ENCODE measurements around the gene TEFM.
"Not testable (repeated sequence)": the region's sequence is repeated elsewhere in the genome, so short reads cannot be mapped to it uniquely, and the experiment has no call there.

Gene TEFM, protein sequence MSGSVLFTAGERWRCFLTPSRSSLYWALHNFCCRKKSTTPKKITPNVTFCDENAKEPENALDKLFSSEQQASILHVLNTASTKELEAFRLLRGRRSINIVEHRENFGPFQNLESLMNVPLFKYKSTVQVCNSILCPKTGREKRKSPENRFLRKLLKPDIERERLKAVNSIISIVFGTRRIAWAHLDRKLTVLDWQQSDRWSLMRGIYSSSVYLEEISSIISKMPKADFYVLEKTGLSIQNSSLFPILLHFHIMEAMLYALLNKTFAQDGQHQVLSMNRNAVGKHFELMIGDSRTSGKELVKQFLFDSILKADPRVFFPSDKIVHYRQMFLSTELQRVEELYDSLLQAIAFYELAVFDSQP

DNA sequence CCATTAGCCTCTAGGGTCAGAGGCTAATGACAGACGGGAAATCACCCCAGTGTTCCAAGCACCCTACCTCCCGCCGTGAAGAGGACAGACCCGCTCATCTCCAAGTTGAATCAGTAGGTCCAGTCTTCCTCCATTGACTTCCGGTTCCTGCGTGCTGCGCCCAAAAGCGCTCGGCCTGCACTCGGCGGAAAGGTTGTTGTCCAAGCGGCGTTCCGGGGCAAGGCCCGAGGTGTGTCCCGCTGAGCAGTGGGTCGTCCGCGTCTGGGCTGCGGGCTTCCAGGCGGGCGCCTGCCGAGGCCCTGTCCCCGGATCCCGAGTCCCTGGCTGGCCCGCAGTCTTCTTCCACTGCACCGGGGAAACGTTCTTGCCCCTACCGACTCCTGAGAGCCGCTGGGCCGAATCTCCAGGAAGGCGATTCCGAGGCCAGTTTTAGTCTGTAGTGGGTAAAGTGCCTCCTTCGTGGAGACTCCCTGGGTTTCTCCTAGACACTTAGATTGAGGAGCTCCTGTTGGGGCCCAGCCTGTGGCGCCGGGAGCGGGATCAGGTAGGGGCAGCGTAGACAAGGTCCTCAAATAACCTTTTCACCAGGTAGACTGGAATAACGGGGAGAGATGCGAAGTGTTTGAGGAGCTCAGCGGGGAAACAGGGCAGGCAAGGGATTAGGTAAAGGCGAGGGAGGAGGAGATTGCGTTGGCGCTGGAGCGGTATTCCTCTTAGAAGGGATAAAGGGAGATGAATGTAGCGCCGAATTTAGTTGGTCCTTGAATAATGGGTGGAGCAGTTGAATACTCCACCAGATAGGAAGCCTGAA is at the start of gene TEFM:
TEFM (minus strand) TSS at position 138 of the 811 bp plus-strand sequence; CDS start at position 98, 40 bp downstream.
- DNase-seq (ENCODE audit: low spot score): peak; percentile 81

DNA sequence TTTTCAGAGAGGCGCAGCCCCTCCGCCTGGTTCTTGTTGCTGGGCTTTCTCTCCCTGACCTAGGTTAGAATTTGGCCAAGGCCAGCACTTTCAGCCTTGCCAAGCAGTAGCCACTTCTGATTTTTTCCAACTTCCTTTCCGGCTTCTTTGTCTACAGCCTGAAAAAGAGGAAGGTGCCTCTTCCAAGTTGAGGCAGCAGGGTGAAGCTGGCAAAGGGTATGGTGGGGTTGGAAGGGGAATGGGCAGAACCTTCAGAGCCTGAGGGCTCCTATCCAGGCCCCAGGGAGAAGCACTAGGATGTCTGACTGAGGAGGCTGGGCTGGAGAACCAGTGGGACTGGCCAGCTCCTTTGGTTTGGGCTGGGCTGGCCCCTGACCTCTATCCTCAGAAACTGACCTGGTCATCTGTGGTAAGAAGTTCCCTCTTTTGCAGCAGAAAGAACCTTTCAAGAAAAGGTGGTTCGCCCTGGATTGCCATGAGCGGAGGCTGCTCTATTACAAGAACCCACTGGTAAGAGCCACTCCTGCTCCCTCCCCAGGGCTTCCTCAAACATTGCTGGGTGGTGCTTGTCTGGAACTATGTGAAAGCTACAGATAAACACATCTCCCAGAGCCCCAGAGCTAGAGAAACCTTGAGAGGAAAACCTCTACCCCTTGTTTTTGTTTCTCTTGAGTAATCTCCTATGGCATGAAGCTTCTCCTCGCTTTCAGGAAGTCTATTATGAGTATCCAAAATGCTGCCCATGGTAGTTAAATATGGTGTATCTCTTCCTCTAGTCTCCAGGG is 48.2 kb upstream of the TEFM start:
- DNase-seq (ENCODE audit: low spot score): no peak

DNA sequence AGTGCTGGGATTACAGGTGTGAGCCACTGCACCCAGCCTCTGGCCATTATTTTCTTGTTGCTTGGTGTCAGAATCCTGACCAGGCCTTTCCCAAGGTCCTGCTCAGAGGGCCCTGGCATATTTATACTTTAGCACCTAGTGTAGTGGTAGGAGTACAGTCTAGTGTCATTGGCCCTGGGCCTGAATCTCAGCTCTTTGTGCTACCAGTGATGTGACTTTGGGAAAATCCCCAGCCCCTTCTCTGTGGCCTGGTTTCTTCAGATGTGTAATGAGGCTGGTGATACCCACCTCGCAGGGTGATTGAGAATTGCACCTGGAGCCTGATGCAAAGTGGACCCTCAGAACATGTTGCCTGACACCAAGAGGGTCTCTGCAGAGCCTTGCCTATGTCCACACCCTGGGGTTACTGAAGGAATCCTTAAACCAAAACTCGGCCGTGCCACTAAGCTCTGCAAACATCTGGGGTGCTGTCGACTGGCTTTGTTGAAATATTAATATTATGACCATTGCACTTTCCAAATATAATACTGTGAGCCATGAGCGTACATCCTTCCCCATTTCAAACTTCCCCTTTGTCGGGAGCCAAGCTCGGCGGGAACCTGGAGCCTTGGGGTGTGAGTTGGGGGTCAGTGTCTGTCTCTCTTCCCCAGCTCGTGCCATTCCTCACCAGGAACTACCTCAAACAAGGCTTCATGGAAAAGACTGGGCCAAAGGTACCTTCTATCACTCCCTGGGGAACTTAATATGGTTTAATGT is 46.8 kb upstream of the TEFM start:
- no peak for DNase-seq (ENCODE audit: low spot score)

DNA sequence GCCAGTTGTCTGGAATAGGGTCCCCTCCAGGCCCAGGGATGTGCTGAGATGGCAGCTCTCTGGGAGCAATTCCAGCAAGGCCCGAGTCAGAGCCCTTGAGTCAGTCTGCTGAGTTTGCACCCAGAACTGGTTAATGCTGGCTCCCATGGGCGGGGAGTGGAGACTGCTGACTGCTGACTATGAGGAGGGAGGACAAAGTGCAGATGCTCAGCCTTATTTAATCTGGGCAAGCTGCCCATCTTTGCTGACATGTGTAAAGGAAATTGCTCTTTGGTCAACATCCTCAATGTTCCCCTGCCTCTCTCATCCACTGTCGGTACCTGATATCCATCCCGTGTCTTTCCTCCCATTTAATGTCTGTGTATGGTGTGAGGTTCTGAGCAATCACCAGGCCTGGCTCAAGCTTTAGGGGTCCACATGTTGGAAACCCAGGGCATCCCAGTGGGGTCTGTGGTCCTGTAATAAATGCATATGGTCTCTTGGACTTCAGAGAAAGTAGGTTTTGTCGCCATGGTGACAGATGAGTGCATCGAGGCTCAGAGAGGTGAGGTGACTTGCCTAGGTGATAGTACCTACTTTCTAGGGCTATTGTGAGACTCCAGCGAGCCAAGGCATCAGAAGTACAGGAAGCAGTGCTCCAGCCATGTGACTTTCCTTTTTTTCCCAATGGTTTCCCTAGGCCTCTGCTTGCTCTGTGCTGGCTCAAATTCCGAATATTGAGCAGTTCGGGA is 44.8 kb upstream of the TEFM start:
- DNase-seq (ENCODE audit: low spot score): peak; percentile 66

DNA sequence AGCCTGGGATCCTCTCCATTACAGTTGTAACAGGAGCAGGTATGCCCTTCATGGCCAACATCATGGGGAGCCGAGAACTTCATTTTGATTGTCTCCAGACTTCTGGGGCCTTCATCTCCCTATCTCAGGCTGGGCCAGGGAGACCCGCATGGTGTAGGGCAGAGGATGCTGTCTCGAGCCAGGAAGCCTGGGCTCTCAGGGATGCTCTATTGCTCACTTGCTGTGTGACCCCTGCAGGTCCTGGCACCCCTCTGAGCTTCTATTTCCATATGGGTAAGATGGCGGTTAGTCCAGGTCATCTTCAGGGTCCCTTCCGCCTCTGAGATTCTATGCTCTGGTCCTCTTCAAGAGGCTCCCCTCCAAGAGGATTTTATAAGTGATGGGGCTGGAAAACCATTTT is 44.2 kb upstream of the TEFM start:
- DNase-seq (ENCODE audit: low spot score): no peak

DNA sequence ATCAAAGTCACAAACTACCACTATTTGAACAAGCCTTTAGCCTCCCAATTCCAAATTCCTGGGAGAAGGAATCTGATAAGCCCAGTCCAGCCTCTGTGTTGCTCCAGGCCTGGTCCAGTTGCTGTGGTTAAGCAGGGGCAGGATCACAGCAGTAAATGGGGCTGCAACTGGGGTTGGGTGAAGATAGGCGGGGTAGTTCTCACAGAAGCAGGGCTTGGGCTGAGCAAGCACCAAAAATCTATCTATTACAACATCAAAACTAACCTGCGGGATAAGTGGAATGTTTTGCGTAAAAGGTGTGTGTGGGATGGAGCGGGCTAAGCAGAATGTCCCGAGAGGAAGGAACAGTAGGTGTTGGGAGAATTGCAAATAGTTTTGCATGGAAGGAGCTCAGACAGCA is 41.8 kb upstream of the TEFM start:
- DNase-seq (ENCODE audit: low spot score): no peak

DNA sequence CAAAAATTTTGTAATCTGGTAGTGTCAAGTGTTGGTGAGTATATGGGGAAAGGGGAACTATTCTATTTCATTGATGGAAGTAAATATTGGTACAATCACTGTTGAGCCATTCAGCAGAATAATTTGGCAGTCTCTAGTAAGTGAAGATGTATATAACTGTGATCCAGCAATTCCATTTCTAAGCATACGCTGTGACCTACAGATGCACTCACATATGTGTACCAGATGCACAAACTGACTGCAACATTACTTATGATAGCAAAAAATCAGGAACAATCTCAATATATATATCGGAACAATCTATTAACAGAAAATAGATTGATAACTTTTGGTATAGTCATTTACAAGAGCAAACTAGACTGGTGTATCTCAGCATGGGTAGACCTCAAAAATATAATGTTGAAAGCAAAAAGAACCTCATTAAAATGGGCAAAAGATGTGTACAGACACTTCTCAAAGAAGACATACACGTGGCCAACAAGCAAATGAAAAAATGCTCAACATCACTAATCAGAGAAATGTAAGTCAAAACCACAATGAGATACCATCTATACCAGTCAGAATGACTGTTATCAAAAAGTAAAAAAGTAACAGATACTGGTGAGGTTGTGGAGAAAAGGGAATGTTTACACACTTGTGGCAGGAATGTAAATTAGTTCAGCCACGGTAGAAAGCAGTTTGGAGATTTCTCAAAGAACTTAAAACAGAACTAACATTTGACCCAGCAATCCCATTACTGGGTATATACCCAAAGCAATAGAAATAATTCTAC is 36.5 kb upstream of the TEFM start:
- no peak for DNase-seq (ENCODE audit: low spot score)

DNA sequence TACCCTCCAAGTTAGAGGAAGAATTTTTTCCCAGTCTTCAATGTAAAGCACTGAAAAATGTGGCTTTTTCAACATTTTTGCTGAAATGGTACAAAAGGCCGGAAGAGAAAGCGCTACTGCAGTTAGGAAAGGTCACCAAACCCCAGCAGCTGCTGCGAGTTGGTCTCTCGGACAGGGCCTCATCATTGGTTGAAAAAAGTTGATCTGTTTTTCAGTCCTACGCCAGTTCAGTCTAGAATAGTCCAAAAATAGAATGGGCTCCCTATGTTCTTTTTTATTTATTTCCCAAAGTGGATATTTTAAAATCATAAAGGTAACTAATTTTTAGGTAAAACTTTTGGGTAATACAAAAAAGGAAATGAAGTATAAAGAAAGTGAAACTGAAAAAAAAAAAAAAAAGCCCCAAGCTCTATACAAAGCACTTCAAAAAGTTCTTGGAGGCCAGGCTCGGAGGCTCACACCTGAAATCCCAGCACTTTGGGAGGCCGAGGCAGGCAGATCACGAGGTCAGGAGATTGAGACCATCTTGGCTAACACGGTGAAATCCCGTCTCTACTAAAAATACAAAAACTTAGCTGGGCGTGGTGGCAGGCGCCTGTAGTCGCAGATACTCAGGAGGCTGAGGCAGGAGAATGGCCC is 33.1 kb upstream of the TEFM start:
- no peak for DNase-seq (ENCODE audit: low spot score)

DNA sequence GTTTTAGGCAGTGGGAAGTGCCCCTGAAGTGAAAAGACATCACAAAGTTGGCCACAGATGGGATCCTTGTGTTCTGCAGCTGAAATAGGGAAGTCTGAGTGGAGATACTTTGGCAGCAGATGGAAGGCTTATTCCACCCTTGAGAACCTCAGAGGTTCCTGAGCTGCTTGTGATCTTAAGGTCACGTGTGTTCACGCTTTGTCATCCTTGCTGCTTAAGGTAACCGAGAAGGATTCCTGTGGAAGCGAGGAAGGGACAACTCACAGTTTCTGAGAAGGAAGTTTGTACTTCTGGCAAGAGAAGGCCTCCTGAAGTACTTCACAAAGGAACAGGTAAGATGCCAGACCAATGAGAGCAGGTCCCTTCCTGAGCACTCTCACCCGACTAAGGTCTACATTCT is 27.9 kb upstream of the TEFM start:
- DNase-seq (ENCODE audit: low spot score): no peak

DNA sequence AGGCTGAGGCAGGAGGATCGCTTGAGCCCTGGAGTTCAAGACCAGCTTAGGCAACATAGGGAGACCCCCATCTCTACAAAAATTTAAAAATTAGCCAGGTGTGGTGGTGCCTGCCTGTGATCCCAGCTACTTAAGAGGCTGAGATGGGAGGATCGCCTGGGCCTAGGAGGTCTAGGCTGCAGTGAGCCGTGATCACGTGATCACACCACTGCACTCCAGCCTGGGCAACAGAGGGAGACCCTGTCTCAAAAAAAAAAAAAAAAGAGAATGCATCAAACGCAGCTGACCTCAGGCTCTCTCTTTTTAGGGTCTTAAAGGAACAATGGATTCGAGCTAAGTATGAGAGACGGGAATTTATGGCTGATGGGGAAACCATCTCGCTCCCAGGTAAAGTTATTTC is 25.5 kb upstream of the TEFM start:
- not testable (repeated sequence) for DNase-seq (ENCODE audit: low spot score)

DNA sequence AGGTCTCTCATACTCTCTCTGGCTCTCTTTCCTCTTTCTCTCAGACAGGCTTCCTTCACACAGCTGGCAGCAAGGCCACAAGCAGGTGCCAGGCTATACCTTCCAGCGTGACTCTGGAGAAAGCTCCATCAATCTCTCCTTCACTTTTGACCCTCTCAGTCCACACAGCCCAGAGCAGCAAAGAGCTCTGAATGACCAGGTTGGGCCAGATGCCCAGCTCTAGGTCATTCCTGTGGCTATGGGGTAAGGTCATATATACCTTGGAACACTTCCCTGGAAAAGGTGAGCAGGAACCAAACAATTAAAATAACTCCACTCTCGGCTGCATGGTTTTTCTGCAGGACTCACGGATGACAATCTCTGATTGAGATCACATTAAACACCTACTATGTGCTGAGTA is 24.5 kb upstream of the TEFM start:
- no peak for DNase-seq (ENCODE audit: low spot score)

DNA sequence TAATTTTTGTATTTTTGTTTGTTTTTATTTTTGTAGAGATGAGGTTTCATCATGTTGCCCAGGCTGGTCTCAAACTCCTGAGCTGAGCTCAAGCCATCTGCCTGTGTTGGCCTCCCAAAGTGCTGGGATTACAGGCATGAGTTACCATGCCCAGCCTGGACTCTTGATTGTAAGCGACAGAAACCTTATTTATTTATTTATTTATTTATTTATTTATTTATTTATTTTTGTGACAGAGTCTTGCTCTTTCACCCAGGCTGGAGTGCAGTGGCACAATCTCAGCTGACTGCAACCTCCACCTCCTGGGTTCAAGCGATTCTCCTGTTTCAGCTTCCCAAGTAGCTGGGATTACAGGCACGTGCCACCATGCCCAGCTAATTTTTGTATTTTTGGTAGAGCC is 23.8 kb upstream of the TEFM start:
- not testable (repeated sequence) for DNase-seq (ENCODE audit: low spot score)

DNA sequence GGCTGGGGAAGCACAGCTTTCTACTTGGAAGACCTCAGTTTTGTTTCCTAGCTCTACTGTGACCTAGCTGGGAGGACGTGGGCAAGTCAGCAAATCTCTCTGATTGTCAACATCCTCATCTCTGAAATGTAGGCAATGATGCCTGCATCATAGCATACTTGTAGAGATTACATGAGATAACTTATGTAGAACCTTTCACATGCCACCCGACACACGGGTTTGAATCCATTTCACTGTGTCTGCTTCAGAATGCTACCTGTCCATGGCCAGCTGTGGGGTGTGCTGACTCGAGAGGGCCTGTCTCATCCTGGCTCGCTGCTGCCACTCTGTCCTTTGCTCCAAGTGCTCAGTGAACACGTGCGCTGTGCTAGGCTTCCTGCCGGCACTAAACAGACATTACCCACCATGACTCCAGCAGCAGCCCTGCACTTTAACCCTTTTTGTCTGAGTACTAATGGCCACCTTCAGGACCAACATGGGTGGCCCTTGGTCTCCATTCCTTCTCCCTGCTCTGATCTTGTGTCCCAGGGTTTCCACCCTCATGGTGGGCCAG is 23.1 kb upstream of the TEFM start:
- DNase-seq (ENCODE audit: low spot score): no peak

DNA sequence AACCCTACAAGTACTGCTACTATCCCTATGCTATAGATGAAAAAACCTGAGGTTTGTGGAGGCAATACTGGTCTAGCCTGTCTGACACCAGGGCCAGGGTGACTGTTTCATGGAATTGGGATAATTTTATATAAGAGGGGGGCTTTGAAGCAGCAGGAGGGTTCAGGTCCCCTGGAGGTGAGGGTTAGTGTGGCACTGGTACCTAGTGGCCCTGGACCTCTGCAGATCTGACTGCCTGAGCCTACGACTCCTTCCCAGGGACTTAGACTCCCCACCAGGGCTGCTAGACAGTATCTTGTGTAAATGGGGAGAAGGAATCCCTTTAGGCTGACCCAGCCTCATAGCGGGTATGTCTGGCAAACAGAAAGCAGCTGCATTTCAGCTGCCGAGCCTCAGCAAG is 22.5 kb upstream of the TEFM start:
- DNase-seq (ENCODE audit: low spot score): no peak

DNA sequence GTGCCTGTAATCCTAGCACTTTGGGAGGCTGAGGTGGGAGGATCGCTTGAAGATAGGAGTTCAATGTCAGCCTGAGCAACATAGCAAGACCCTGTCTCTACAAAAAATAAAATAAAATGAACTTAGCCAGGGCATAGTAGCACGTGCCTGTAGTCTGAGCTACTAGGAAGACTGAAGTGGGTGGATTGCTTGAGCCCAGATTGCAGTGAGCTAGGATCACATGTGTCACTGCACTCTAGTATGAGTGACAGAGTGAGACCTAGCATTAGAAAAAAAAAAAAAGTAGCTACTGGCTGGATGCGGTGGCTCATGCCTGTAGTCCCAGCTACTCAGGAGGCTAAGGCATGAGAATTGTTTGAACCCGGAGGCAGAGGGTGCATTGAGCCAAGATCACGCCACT is 21.7 kb upstream of the TEFM start:
- DNase-seq (ENCODE audit: low spot score): no peak

DNA sequence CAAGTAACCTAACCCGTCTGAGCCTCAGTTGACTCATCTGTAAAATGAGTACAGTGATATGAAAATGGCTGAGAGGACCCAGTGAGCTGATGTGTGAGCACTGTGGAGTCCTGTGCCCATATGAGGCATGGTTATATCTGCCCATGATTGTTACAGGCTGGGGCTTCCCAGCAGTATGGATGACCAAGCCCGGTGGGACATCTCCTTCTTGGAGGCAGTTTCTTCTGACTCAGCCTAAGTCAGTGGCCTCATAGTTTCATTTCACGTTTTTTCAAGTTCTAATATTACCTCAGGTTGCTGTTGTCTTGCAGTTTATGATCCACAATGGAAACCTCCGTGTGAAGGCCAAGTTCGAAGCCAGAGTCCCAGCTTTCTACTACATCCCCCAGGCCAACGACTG is 20.5 kb upstream of the TEFM start:
- no peak for DNase-seq (ENCODE audit: low spot score)

DNA sequence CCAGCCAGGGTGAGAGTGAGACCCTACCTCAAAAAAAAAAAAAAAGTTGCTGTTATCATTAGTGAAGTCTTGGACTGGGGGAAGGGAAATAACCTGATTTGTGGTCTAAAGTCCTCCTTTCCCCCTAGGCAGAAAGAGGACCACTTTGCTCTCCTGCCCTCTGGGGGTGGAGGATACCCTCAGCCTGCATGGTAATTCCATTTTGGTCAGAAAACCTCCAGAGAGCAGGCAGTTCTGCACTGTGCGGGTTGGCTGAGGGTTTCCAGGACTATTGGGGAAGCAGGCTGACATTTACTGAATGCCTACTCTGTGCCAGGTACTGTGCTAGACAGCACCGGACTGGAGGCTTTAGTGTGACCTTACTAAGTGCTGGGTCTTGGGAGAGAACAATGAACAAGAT is 18.3 kb upstream of the TEFM start:
- no peak for DNase-seq (ENCODE audit: low spot score)

DNA sequence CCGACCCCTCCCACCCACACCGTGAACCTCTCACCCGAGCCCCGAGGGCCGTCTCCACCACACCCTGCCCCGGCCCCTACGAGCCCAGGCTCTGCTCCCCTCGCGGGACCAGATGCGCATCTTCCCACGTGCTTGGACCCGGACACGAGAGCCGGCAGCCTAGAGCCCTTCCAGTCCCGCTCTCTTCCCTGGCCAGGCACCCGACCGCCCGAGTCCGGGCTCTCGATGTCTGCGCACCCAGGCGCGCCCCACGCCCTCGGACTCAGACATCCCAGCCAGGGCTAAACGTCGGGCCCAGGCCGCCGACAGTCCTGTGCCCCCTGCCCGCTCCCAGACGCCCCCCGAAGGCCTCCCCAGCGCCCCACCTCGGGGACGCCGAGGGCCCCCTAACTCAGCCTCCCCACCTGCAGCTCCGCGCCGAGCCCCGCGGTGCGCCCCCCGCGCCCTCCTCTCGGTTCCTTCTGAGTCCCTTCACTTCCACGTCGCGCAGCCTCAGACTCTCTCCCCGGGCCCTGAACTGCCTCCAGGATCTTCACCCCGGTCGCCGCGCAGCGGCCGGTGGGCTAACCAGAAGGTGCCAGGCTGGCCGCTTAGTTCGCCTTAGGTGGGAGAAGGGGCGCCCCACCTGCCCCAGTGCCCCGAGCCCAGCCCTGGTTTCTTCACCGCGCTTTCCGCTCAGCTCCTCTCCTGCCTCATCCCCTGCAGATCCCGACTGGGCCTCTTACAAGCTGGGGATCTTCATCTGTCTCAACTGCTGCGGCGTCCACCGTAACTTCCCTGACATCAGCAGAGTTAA is 16.4 kb upstream of the TEFM start:
- DNase-seq (ENCODE audit: low spot score): no peak
